ENCODE measurements around the gene AKR1A1. TPM values are rescaled to one million over a fixed set of nuclear protein-coding genes. Genes with fewer than 3 reads are reported as not detected.

The AKR1A1 gene
- total and polyA plus RNA-seq, 2 of the 8 experiments (the other 6 are each of a cell fraction or from before 2014, with no cell fraction given): 344 to 435 TPM

GRCh38 chr1:45522324-45523104 is 28.1 kb upstream of the AKR1A1 start:
- Histone ChIP-seq H2AK5ac (ENCODE audit: low read depth, low read length) (peak overlapping the region; percentile 100), H3K79me2 (ENCODE audit: control insufficient read depth in 1 of 2, insufficient read depth in 2 of 2, low read length in 2 of 2) (peaks cover 30 to 43% of the 10 kb centered on the region in 2 experiments), H3K27me3 (replicated peaks in 1 of 4; ENCODE audit: control insufficient read depth in 3 of 4, extremely low read depth in 1 of 4, insufficient read depth in 3 of 4, low read length in 3 of 4) (no peaks in the 10 kb centered on the region), H3K9ac (replicated peaks in 1 of 4; ENCODE audit: extremely low read depth in 1 of 4, low read depth in 3 of 4, low read length in 3 of 4) (peak overlapping the region; percentile 88 to 98 (median 93)), H3K9me3 (ENCODE audit: insufficient read depth in 2 of 2, low read depth in 1 of 2, low read length in 1 of 2) (no peaks in the 10 kb centered on the region), H2BK12ac (ENCODE audit: low read depth, low read length) (peak overlapping the region; percentile 99; the same call in 1 of the 2 replicates), H3K4ac (replicated peaks; ENCODE audit: insufficient read length, low read depth, low read length) (peak overlapping the region; percentile 92), H2BK120ac (replicated peaks; ENCODE audit: low read depth, low read length) (peak overlapping the region; percentile 63), H2BK20ac (ENCODE audit: low read length) (0 out of 2 replicates have a peak overlapping the region, but pooled peaks have one; percentile 48), H4K20me1 (replicated peaks in 1 of 2; ENCODE audit: control insufficient read depth in 1 of 2, insufficient read depth in 2 of 2, low read length in 2 of 2) (peaks cover 9 to 18% of the 10 kb centered on the region in 2 experiments), H4K91ac (replicated peaks; ENCODE audit: insufficient read length, low read length) (peak overlapping the region; percentile 98), H2BK15ac (ENCODE audit: low read length) (peak overlapping the region; percentile 88; the same call in 1 of the 2 replicates), H4K8ac (ENCODE audit: extremely low read depth, insufficient read depth, low read length) (peak overlapping the region; percentile 6; the same call in 1 of the 2 replicates), H3K4me1 (replicated peaks in 1 of 4; ENCODE audit: control insufficient read depth in 3 of 4, insufficient read depth in 4 of 4, low read length in 3 of 4) (peaks cover 2 to 12% (median 5%) of the 10 kb centered on the region in 4 experiments; a peak in 5 of 7 replicates), H3K4me3 (ENCODE audit: extremely low read depth in 1 of 4, insufficient read depth in 2 of 4, low read depth in 3 of 4, low read length in 4 of 4) (peak overlapping the region; percentile 44 to 100 (median 84)), H3K79me1 (ENCODE audit: low read depth, low read length) (no peaks in the 10 kb centered on the region), H3K23ac (ENCODE audit: insufficient read length) (no peak overlapping the region), H3K36me3 (ENCODE audit: control insufficient read depth in 2 of 4, insufficient read depth in 4 of 4, low read length in 3 of 4) (peaks cover 3 to 22% (median 10%) of the 10 kb centered on the region in 4 experiments; a peak in 6 of 8 replicates), H3K23me2 (ENCODE audit: low read depth, low read length) (peaks cover 8% of the 10 kb centered on the region), H3K18ac (ENCODE audit: extremely low read depth, low read length) (peak overlapping the region; percentile 99), H2BK5ac (ENCODE audit: low read depth, low read length) (peak overlapping the region; percentile 100), H4K5ac (ENCODE audit: insufficient read length, low read depth, low read length) (peak overlapping the region; percentile 95), H3K14ac (ENCODE audit: insufficient read length) (no peak overlapping the region), H2AFZ (ENCODE audit: low read length) (peak overlapping the region; percentile 10; the same call in 1 of the 2 replicates), H3K4me2 (ENCODE audit: insufficient read depth in 1 of 2, low read depth in 2 of 2, low read length in 2 of 2) (peak overlapping the region; percentile 76 to 90), H3K56ac (replicated peaks; ENCODE audit: insufficient read length, low read depth, low read length) (peak overlapping the region; percentile 83), H3K27ac (ENCODE audit: low read depth, low read length) (peak overlapping the region; percentile 91)
- 39% methylated on average over 21 of the region's 21 CpGs; no CpG with 5 or more reads in 1 of the 2 experiments for WGBS, 2 experiments (ENCODE audit: extremely low coverage in 1 of 2, insufficient coverage in 1 of 2, insufficient read length in 1 of 2, insufficient replicate concordance in 2 of 2, low coverage in 1 of 2, low lambda C conversion rate in 2 of 2, missing lambda C conversion rate in 1 of 2)
- no peak for FAIRE-seq
- TF ChIP-seq EP300 (IDR thresholded peaks at IDR 0.05; ENCODE audit: borderline replicate concordance in 1 of 2, low read depth in 2 of 2, low read length in 2 of 2) (no peak), TAF1 (IDR thresholded peaks at IDR 0.05; ENCODE audit: low read depth, low read length) (0 out of 2 replicates have a peak, but pooled peaks have one; percentile 26)
- POLR2A ChIA-PET (ENCODE audit: partially characterized antibody): interaction anchor here (0.5 to 13.3 kb wide), 41 partner anchors 17 to 803 kb away, joined by 3 to 741 read pairs (median 5); partner anchors contain the start of genes AKR1A1, CCDC163, GPBP1L1 and HECTD3
- CTCF ChIA-PET (ENCODE audit: partially characterized antibody): interaction anchor here (0.7 to 2.7 kb wide), 8 partner anchors 10 to 722 kb away, joined by 3 to 16 read pairs (median 5); partner anchors contain the start of gene PLK3
- DNase-seq (ENCODE audit: low read depth in 1 of 2, low spot score in 2 of 2): no peak
